Daoy (cell line): ENCODE results near the gene SLC25A13. TPM values are rescaled to one million over a fixed set of nuclear protein-coding genes. Genes with fewer than 3 reads are reported as not detected.
"Not testable (repeated sequence)": the region's sequence is repeated elsewhere in the genome, so short reads cannot be mapped to it uniquely, and the experiment has no call there.

ENCODE experiments used
- DNase-seq: peaks from one replicate; pipeline ENCODE4 v3.0.0-alpha.2; 2015; ENCODE audit warnings: low read depth
- total RNA-seq: library from RNA; depleted of rRNA; stranded (reverse); fragments of >200 nt; shearing (Covaris generic); gene quantifications from 2 replicates; pipeline ENCODE4 v1.2.3, GENCODE V29; 2014; rRNA removed

The SLC25A13 gene
- total RNA-seq, result 36.2 and 49.9 TPM in 2 replicates

GRCh38 chr7:96321658-96322372 is at the start of gene SLC25A13:
Gene SLC25A13 (minus strand): TSS chr7:96322098. CDS start chr7:96321956, 142 bp downstream.
- peak; percentile 90 for DNase-seq

GRCh38 chr7:96365916-96366315 is 44.0 kb upstream of the SLC25A13 start:
- DNase-seq, result not testable (repeated sequence)

- peak; percentile 9 for DNase-seq
Measured at GRCh38 chr7:96361116-96361857, 39.4 kb upstream of the SLC25A13 start.

- DNase-seq, result no peak
Measured at GRCh38 chr7:96359876-96360275, 38.0 kb upstream of the SLC25A13 start.

- DNase-seq, result not testable (repeated sequence)
Measured at GRCh38 chr7:96358236-96358971, 36.5 kb upstream of the SLC25A13 start.

GRCh38 chr7:96355990-96356506 is 34.1 kb upstream of the SLC25A13 start:
- DNase-seq, result no peak

- DNase-seq, result no peak
Measured at GRCh38 chr7:96354881-96355280, 33.0 kb upstream of the SLC25A13 start.

- DNase-seq, result no peak
Measured at GRCh38 chr7:96349572-96349971, 27.7 kb upstream of the SLC25A13 start.

GRCh38 chr7:96347471-96347870 is 25.6 kb upstream of the SLC25A13 start:
- no peak for DNase-seq

- no peak for DNase-seq
Measured at GRCh38 chr7:96346293-96346953, 24.5 kb upstream of the SLC25A13 start.

- no peak for DNase-seq
Measured at GRCh38 chr7:96344236-96344635, 22.3 kb upstream of the SLC25A13 start.

- no peak for DNase-seq
Measured at GRCh38 chr7:96342049-96342448, 20.2 kb upstream of the SLC25A13 start.

- no peak for DNase-seq
Measured at GRCh38 chr7:96337519-96337918, 15.6 kb upstream of the SLC25A13 start.

- no peak for DNase-seq
Measured at GRCh38 chr7:96332325-96332724, 10.4 kb upstream of the SLC25A13 start.

- no peak for DNase-seq
Measured at GRCh38 chr7:96331775-96332174, 9.9 kb upstream of the SLC25A13 start.

- DNase-seq, result no peak
Measured at GRCh38 chr7:96331233-96331632, 9.3 kb upstream of the SLC25A13 start.

- DNase-seq, result no peak
Measured at GRCh38 chr7:96330193-96330592, 8.3 kb upstream of the SLC25A13 start.

GRCh38 chr7:96329241-96329640 is 7.3 kb upstream of the SLC25A13 start:
- DNase-seq, result no peak

GRCh38 chr7:96328016-96328415 is 6.1 kb upstream of the SLC25A13 start:
- peak; percentile 40 for DNase-seq

- DNase-seq, result peak; percentile 17
Measured at GRCh38 chr7:96327429-96327828, 5.5 kb upstream of the SLC25A13 start.

GRCh38 chr7:96326752-96327151 is 4.9 kb upstream of the SLC25A13 start:
- DNase-seq, result not testable (repeated sequence)
